Measurements from ENCODE around the gene TOMM34. TPM values are rescaled to one million over a fixed set of nuclear protein-coding genes. Genes with fewer than 3 reads are reported as not detected.

TOMM34 gene, protein sequence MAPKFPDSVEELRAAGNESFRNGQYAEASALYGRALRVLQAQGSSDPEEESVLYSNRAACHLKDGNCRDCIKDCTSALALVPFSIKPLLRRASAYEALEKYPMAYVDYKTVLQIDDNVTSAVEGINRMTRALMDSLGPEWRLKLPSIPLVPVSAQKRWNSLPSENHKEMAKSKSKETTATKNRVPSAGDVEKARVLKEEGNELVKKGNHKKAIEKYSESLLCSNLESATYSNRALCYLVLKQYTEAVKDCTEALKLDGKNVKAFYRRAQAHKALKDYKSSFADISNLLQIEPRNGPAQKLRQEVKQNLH
- 56.7 and 64.9 TPM in 2 replicates for total RNA-seq

DNA sequence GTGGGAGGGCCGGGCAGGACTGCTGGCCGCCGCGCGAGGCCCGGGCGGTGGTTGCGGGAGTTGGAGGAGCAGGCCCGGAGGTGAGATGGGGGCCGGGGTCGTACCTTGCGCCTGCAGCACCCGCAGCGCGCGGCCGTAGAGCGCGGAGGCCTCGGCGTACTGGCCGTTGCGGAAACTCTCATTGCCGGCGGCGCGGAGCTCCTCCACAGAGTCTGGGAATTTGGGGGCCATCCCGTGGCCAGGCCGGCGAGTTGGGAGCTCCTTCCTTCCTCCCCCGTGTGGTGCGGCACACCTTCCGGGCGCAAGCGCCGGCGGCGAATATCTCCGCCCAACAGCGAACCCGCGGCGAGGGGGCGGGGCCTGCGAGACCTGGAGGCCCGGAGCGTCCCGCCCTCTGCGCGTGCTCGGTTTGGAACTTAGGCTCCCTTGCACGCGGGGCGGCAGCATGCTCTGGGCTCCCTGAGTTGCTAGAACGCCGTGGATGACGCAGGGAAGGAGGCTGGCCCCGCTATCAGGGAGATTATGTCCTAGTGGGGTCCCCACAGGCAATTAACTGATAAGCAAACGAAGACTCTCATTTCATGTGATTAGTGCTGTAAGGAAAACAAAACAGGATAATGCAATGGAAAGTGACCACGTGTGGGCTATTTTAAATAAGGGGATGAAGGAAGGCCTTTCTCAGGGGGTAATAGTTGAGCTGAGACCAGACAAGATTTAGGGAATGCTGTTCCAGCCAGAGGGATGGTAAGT, at the start of gene TOMM34:
TOMM34 (minus strand) TSS at position 295 of the 750 bp plus-strand sequence; CDS start at position 231, 64 bp downstream.

DNA sequence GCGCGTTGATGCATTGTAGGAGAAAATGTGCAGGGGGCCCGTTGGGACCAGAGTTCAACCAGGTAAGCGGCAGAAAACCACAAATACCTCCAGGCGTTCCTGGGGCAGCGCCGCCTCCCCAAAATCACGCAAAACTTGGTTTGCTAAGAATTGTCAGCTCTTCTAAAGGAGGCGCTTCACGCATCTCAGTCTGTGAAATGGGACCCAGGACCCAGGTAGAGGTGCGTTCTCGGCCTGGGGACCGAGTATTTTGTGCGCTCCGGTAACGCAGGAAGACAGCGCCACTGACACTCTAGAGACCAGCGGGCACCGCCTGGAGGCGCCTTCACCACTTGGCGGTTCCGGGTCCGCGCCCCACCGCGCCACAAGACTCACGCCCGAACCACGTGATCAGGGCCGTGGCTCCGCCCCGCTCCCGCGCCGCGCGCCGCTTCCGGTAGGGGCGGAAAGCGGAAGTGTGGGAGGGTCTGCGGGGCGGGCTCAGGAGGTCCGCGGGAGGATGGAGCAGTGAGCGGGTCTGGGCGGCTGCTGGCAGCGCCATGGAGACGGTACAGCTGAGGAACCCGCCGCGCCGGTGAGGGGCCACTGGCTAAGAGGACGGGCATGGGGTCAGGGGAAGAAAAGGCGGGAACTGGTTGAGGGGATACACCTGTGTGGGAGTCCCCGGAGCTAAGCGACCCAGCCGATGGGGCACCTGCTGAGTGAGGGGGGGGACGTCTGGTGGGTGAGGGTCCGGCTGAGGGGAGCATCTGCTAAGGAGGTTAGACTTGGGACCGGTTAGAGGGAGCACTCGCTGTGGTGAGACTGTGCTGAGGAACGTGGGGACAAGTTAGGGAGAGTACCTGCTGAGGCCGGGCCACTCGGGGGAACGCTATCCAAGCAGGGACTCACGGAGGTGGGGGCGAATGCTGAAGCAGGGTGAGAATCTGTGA, 6.1 kb upstream of the TOMM34 start, which contains the start of gene STK4:
STK4 (plus strand) TSS at position 483 of the 932 bp plus-strand sequence; CDS start at position 540, 57 bp downstream.

DNA sequence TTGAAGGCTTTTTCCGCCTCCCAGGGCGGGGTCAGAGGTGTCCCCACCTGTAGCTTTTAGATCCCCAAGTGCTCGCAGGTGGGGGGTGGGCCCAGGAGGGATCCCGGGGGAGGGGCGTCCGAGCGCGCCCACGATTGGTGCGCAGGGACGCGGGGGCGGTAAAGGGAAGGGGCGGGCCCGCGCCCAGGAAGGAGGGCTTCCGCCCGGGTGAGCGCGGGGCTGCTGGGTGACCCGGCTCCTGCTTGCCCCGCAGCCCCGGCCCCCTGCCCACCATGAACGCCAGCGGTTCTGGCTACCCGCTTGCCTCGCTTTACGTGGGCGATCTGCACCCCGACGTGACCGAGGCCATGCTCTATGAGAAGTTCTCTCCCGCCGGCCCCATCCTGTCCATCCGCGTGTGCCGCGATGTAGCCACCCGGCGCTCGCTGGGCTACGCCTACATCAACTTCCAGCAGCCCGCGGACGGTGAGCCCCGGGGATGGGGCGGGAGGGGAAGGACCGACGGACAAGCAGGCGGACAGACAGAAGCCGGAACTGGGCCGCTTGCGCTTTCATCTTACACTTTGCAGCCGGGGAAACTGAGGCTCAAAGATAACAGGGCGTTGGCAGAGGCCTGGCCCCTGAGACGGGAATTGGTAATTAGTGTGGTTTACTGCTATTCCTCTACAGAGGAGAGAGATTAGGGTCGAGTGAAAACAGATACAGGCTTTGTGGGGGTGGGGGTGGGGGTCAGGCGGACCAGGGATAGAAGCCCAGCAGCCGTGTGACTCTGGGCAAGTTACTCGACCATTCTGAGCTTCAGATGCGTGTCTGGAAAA, 50.1 kb downstream of the TOMM34 start, which contains the start of gene PABPC1L:
PABPC1L (plus strand) TSS at position 189 of the 818 bp plus-strand sequence; CDS start at position 273, 84 bp downstream.

Other genes starting within 250 kb of the TOMM34 start
- gene CCN5, start 245.0 kb downstream of the TOMM34 start, total RNA-seq, result not detected in 2 replicates
- gene KCNK15, start 214.5 kb downstream of the TOMM34 start, total RNA-seq, result not detected in 2 replicates
- not detected in 2 replicates for gene RIMS4, start 149.9 kb downstream of the TOMM34 start, total RNA-seq
- 145 and 156 TPM in 2 replicates for gene YWHAB, start 74.7 kb downstream of the TOMM34 start, total RNA-seq
- 1.6 and 3.4 TPM in 2 replicates for gene PABPC1L, start 50.3 kb downstream of the TOMM34 start, total RNA-seq
- 10.4 and 10.7 TPM in 2 replicates for gene STK4, start 6.1 kb upstream of the TOMM34 start, total RNA-seq
- gene KCNS1, start 140.7 kb upstream of the TOMM34 start, total RNA-seq, result 0.05 and 0.20 TPM in 2 replicates
- not detected in 2 replicates for gene WFDC5, start 154.8 kb upstream of the TOMM34 start, total RNA-seq
- not detected in 2 replicates for gene WFDC12, start 164.1 kb upstream of the TOMM34 start, total RNA-seq
- not detected in 2 replicates for gene PI3, start 214.5 kb upstream of the TOMM34 start, total RNA-seq
- not detected in 2 replicates for gene SEMG1, start 246.6 kb upstream of the TOMM34 start, total RNA-seq